Mammary epithelial cell (primary cell): Measurements from ENCODE around the gene CD34.

Source experiments
- CTCF ChIP-seq, 2 donors: IDR thresholded peaks in 1 of 2; conservative IDR thresholded peaks in 1 of 2; 2 replicates each; pipeline ENCODE4 v1.5.1; 2011 to 2012; ENCODE audit warnings: inconsistent platforms in 2 of 2, low read length in 2 of 2, mild to moderate bottlenecking in 2 of 2, control low read depth in 1 of 2, low read depth in 1 of 2; ENCODE audit not compliant: insufficient read depth in 1 of 2; ENCODE audit errors: extremely low read depth in 1 of 2
- EZH2 ChIP-seq: IDR thresholded peaks from 2 replicates; pipeline ENCODE4 v1.6.1; 2012; ENCODE audit warnings: low read length, inconsistent platforms, borderline replicate concordance

- TF ChIP-seq CTCF (conservative IDR thresholded peaks at IDR 0.05 in 1 of 2, IDR thresholded peaks at IDR 0.05 in 1 of 2; ENCODE audit: extremely low read depth in 1 of 2, insufficient read depth in 1 of 2, low read depth in 1 of 2, low read length in 2 of 2) (no peak), EZH2 (no peak)
Measured at GRCh38 chr1:207854001-207854400, 56.9 kb downstream of the CD34 start.
